GM10266 (cell line): ENCODE measurements around the gene PCK2.

Experiments used
- DNase-seq: peaks from one replicate; pipeline ENCODE4 v3.0.0; 2012; ENCODE audit errors: extremely low spot score
- TF ChIP-seq, protein P1 (sequence below): IDR thresholded peaks from 2 replicates; pipeline ENCODE4 v1.5.1; 2012; ENCODE audit warnings: mild to moderate bottlenecking, low read depth; ENCODE audit not compliant: control insufficient read depth, insufficient read depth; ENCODE audit errors: missing control alignments

The PCK2 gene

DNA sequence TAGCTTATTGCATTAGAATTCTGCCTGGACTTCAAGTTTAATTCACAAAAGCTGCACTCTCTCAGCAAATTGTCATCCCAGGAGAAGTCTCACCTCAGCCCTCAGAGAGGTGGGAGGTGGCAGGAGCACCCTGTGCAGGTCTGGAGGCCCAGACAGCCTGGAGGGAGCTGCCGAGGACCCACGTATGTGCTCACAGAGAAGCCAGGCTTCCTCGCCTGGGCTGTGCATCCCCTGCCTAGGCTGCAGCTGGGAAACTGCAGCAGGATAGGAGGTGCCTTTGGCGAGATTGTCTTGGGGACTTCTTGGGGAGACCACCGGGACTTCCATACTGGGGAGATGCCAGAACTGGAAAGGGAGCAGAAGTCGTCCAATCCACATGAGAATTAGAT, 14.0 kb upstream of the PCK2 start:
- no peak for DNase-seq
- TF ChIP-seq, protein P1, sequence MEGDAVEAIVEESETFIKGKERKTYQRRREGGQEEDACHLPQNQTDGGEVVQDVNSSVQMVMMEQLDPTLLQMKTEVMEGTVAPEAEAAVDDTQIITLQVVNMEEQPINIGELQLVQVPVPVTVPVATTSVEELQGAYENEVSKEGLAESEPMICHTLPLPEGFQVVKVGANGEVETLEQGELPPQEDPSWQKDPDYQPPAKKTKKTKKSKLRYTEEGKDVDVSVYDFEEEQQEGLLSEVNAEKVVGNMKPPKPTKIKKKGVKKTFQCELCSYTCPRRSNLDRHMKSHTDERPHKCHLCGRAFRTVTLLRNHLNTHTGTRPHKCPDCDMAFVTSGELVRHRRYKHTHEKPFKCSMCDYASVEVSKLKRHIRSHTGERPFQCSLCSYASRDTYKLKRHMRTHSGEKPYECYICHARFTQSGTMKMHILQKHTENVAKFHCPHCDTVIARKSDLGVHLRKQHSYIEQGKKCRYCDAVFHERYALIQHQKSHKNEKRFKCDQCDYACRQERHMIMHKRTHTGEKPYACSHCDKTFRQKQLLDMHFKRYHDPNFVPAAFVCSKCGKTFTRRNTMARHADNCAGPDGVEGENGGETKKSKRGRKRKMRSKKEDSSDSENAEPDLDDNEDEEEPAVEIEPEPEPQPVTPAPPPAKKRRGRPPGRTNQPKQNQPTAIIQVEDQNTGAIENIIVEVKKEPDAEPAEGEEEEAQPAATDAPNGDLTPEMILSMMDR, result no peak

DNA sequence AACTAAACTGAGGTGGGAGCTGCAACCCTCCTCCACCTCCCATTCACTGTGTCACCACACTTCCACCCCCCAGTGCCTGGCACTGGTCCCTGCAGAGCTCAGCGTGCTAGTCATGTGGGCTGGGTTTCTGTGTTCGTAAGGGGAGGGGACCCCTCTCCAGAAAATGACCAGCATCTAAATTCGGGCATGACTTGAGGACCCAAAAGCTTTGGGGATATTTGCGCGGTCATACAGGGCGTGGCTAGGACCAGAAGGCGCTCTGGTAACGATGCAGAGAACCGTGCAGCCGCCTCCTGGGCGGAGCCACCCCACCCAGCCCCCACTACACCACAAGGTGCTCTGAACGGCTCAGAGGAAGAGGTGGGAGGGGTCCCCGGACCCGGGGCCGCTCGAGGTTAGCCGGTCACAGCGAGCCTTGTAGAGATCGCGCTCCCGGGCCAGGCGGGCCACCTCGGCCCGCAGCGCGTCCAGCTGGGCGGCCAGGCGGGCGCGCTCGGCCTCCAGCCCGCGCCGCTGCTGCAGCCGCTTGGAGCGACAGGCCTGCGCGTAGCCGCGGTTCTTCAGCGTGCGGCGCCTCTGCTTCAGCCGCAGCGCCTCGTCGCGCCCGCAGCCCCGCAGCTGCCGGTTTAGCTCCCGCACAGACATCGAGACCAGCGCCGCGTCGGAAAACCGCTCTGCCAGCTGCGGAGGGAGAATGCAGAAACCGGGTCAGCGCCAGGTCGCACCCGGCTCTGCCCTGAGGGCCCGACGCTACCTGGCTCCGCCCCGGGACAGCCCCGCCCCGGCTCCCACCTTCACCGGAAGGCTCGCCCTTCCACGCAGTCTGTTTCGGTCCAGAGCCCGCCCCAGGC, 13.0 kb upstream of the PCK2 start:
- TF ChIP-seq, protein P1, result no peak
- peak; percentile 89 for DNase-seq

DNA sequence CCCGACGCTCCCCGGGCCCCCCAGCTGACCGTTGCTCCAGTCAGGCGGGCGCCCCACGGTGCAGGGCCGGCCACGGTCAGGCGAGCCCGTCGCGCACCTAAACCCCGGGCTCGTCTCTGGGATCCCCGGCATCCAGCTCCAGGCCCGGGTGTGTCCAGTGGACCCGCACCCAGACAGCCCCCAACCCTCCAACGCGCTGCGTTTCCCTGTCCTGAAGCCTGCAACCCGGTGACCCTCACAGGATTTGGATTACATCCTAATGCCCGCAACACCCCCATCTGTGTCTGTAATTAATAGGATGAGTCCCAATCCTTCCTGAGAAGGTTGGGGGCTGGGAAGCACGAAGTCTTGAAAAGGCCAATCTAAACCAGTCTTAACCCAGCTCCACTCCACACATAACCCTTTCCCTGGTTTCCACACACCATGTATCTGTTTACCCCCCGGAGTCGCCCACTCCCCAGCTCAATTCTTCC, 12.3 kb upstream of the PCK2 start:
- DNase-seq, result no peak
- TF ChIP-seq, protein P1, result no peak

DNA sequence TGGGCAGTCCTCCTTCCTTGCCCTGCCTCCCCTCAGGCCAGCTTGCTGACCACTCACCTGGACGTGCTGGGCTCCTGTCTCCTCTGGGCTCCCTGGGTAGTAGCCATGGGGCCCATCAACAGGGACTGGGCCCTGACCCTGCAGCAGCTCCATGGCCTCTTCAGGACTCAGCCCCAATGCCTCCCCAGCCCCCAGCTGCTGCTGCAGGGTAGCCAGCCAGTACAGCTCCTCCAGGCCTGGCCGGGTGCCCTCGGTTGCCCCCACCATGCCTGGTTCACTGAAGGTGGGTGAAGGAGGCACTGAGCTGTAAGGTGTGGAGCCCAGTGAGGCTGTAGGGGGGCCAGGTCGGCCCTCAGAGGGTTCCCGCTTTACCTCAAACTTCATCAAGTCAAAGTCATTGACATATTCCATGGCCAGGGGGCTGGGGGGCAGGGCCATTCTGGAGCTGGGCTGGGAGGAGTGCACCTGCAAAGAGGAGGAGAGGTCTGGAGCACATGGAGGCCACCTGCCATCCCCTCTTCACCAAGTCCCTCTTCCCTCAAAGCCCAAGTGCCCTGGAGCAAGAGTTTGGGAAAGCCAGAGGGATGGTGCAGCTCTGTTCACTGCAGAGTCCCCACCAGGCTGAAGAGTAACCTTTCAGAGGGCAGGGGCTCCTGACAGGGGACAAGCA, 11.6 kb upstream of the PCK2 start:
- TF ChIP-seq, protein P1, result no peak
- no peak for DNase-seq

DNA sequence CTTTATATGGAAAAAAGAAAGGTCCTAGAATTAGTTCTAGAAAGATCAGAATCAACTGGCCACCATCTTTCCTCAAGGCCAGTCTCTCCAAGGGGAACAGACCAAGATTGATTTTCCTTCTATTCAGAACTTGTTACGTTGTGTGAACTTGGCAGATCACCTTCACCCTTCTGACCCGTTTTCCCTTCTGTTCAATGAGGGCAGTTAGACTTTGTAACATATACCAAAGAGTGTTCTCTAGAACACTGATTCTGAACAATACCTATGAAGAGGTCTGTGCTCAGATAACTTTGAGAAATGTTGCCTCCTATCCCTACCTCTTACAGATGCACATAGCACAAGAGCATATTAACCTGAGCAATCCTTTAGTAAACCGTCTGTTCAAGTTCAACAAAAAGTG, 10.6 kb upstream of the PCK2 start:
- no peak for DNase-seq
- TF ChIP-seq, protein P1, result no peak

DNA sequence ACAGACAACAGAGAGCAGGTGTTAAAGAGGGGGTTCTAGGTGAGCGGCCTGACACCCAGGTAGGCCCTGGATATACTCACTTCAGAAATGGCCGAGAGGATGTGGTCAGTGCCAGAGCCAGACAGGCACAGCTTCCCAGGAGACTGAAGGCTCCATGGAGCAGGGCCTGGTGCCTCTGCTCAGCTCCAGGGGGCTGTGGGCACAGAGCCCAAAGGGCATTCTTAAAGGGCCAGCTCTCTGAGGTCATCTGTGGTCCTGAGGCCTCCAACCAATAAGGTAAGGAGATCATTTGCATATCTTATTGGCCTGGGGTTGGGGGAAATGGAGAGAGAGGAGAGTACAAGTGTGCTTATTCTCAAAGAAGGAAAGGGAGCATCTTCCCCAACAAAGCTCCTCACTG, 9.7 kb upstream of the PCK2 start:
- DNase-seq, result no peak
- TF ChIP-seq, protein P1, result no peak

DNA sequence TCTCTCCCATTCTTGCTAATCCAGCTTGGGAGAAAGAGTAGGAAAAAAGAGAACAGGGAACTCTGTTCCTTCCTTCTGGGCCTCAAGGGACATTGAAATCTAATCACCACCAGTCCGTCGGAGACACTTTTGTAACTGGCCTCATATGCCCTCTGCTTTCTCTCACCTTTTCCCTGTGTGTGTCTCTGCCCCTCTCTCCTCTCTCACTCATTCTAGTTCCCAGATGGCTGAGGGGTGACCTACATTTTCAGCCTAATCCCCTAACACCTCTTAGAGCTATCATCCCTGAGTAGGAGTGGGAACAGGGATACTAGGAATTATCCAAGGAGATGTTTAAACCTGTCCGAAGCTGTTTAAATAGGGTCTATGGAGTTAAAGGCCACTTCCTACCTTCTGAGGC, 8.9 kb upstream of the PCK2 start:
- TF ChIP-seq, protein P1, result no peak
- DNase-seq, result no peak
